ENCODE measurements around the gene FAM237A.

Gene FAM237A

GRCh38 chr2:206692971-206693370 lies 50.7 kb downstream of the FAM237A start:
- no peak overlapping the region for H3K27ac Mint-ChIP-seq
- TF ChIP-seq CTCF (IDR thresholded peaks at IDR 0.05): no peak
- H3K4me1 Mint-ChIP-seq: no peaks in the 10 kb centered on the region
- no peak for DNase-seq
- no peak overlapping the region for H3K4me3 Mint-ChIP-seq
- peaks cover 11% of the 10 kb centered on the region for H3K27me3 Mint-ChIP-seq (ENCODE audit: low read depth, poor library complexity)
- no peaks in the 10 kb centered on the region for H3K36me3 Mint-ChIP-seq (ENCODE audit: low read depth)
- H3K9me3 Mint-ChIP-seq: no peaks in the 10 kb centered on the region

- Mint-ChIP-seq H3K27ac (no peak overlapping the region), H3K4me1 (no peaks in the 10 kb centered on the region), H3K36me3 (ENCODE audit: low read depth) (no peaks in the 10 kb centered on the region), H3K4me3 (no peak overlapping the region), H3K9me3 (no peaks in the 10 kb centered on the region), H3K27me3 (ENCODE audit: low read depth, poor library complexity) (peaks cover 11% of the 10 kb centered on the region)
- TF ChIP-seq CTCF (IDR thresholded peaks at IDR 0.05): peak; percentile 67
- peak; percentile 33 for DNase-seq
These were observed 51.3 kb downstream of the FAM237A start for GRCh38 chr2:206693399-206694137.

- Mint-ChIP-seq H3K36me3 (ENCODE audit: low read depth) (no peaks in the 10 kb centered on the region), H3K27ac (no peak overlapping the region), H3K4me1 (no peaks in the 10 kb centered on the region), H3K27me3 (ENCODE audit: low read depth, poor library complexity) (peaks cover 14% of the 10 kb centered on the region), H3K9me3 (no peaks in the 10 kb centered on the region), H3K4me3 (no peak overlapping the region)
- DNase-seq: no peak
- TF ChIP-seq CTCF (IDR thresholded peaks at IDR 0.05): no peak
These were observed 54.6 kb downstream of the FAM237A start for GRCh38 chr2:206696910-206697309.

- no peak overlapping the region for H3K4me3 Mint-ChIP-seq
- no peaks in the 10 kb centered on the region for H3K9me3 Mint-ChIP-seq
- H3K27me3 Mint-ChIP-seq (ENCODE audit: low read depth, poor library complexity): peaks cover 17% of the 10 kb centered on the region
- no peaks in the 10 kb centered on the region for H3K4me1 Mint-ChIP-seq
- no peak overlapping the region for H3K27ac Mint-ChIP-seq
- no peak for TF ChIP-seq CTCF (IDR thresholded peaks at IDR 0.05)
- no peaks in the 10 kb centered on the region for H3K36me3 Mint-ChIP-seq (ENCODE audit: low read depth)
- no peak for DNase-seq
These were observed 56.5 kb downstream of the FAM237A start for GRCh38 chr2:206698811-206699210.

All from nephron progenitor cell (in vitro differentiated cells).